Amniotic stem cell (primary cell): ENCODE results near the gene MYO1E.
"Not testable (repeated sequence)": the region's sequence is repeated elsewhere in the genome, so short reads cannot be mapped to it uniquely, and the experiment has no call there.

Experiments
- DNase-seq: peaks from one replicate; lab custom pipeline; 2025; lab: John Stamatoyannopoulos, UW

The MYO1E gene

GRCh38 chr15:59162080-59162479 is 210.6 kb downstream of the MYO1E start:
- not testable (repeated sequence) for DNase-seq

- DNase-seq, result no peak
These were observed 211.6 kb downstream of the MYO1E start for GRCh38 chr15:59160880-59161593.

- no peak for DNase-seq
These were observed 213.5 kb downstream of the MYO1E start for GRCh38 chr15:59159210-59159609.

GRCh38 chr15:59158701-59159034 is 214.0 kb downstream of the MYO1E start:
- DNase-seq, result no peak

GRCh38 chr15:59157840-59158700 is 214.6 kb downstream of the MYO1E start:
- no peak for DNase-seq

- no peak for DNase-seq
These were observed 215.3 kb downstream of the MYO1E start for GRCh38 chr15:59157396-59157795.

GRCh38 chr15:59155431-59155830 is 217.2 kb downstream of the MYO1E start:
- DNase-seq, result no peak

GRCh38 chr15:59154243-59154642 is 218.4 kb downstream of the MYO1E start:
- no peak for DNase-seq

- DNase-seq, result no peak
These were observed 219.2 kb downstream of the MYO1E start for GRCh38 chr15:59153466-59153865.

- DNase-seq, result no peak
These were observed 219.8 kb downstream of the MYO1E start for GRCh38 chr15:59152694-59153450.

GRCh38 chr15:59150185-59150584 is 222.5 kb downstream of the MYO1E start:
- DNase-seq, result no peak

- no peak for DNase-seq
These were observed 224.4 kb downstream of the MYO1E start for GRCh38 chr15:59148153-59148833.

- DNase-seq, result no peak
These were observed 225.0 kb downstream of the MYO1E start for GRCh38 chr15:59147666-59148065.

- not testable (repeated sequence) for DNase-seq
These were observed 228.1 kb downstream of the MYO1E start for GRCh38 chr15:59144594-59144993.

- DNase-seq, result no peak
These were observed 229.4 kb downstream of the MYO1E start for GRCh38 chr15:59143281-59143680.

- no peak for DNase-seq
These were observed 232.0 kb downstream of the MYO1E start for GRCh38 chr15:59140422-59141226.

GRCh38 chr15:59138243-59138642 is 234.4 kb downstream of the MYO1E start:
- DNase-seq, result no peak

- DNase-seq, result no peak
These were observed 235.1 kb downstream of the MYO1E start for GRCh38 chr15:59137566-59137965.

GRCh38 chr15:59133929-59134427 is 238.7 kb downstream of the MYO1E start:
- no peak for DNase-seq

- DNase-seq, result no peak
These were observed 240.6 kb downstream of the MYO1E start for GRCh38 chr15:59131969-59132562.

GRCh38 chr15:59131456-59131855 is 241.2 kb downstream of the MYO1E start:
- DNase-seq, result no peak
